Smooth muscle cell of the umbilical artery (primary cell): ENCODE data around the gene FOXI3. TPM values are rescaled to one million over a fixed set of nuclear protein-coding genes. Genes with fewer than 3 reads are reported as not detected.

Experiments used
- total RNA-seq: library from RNA; depleted of rRNA; stranded (reverse); fragments of >200 nt; gene quantifications from 2 replicates; pipeline ENCODE4 v1.2.3, GENCODE V29; 2014

The FOXI3 gene
- total RNA-seq: not detected in 2 replicates

DNA sequence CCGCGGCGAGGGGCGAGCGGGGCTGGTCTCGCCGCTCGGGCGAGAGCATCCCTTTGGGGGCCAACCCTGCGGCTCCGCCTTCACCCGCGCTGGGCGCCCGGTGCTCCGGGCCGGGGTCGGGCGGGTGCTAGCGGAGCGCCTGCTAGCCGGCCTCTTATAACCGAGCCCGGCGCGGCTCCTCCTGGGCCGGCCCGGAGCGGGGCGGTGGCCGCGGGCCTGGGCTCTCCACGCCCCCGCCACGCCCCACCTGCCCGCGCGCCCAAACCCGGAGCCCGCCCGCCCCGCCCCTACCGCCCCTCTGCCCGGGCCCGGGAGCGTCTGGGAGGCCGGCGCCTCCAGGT, at the start of gene FOXI3:
Gene FOXI3, minus strand, starts transcription at position 129 of the 341 bp plus-strand sequence. CDS start 158 bp downstream, outside the sequence.

Other genes with a start within 250 kb of the FOXI3 start
- 39.2 and 41.0 TPM in 2 replicates for gene EIF2AK3, start 174.8 kb upstream of the FOXI3 start, total RNA-seq
- gene RPIA, start 239.0 kb upstream of the FOXI3 start, total RNA-seq: 10.1 and 10.7 TPM in 2 replicates